Superior temporal gyrus (tissue), 1 donor: ENCODE data around the gene ZNF578.
"Not testable (repeated sequence)": the region's sequence is repeated elsewhere in the genome, so short reads cannot be mapped to it uniquely, and the experiment has no call there.

Experiments
- DNase-seq: peaks from one replicate; pipeline ENCODE4 v3.0.0-alpha.2; 2016; ENCODE audit errors: extremely low spot score

The ZNF578 gene

GRCh38 chr19:52558732-52559445 is 105.5 kb downstream of the ZNF578 start:
- not testable (repeated sequence) for DNase-seq

- DNase-seq: not testable (repeated sequence)
Observed at GRCh38 chr19:52561611-52562010, 108.3 kb downstream of the ZNF578 start.
